ENCODE measurements around the gene RPRD1A.

DNA sequence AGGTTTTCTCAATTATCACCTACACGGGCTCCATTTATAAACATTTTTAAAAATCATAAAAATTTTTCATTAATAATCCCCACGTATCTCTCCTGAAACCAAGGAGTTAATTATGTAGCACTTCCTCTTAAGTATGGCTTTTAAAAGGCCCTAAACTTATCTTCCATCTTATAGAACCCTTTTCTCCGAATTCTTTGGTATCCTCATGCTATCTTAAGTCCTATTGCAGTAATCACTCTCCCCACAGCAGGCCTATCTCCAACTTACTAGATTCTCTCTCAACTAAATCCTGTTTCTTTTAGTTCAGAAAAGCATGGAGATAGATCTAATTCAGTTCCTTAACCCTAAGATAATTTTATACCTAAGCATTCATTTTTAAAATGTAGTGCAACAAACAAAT lies 26.2 kb downstream of the RPRD1A start:
- no peak for TF ChIP-seq EZH2 (IDR thresholded peaks at IDR 0.05; ENCODE audit: borderline replicate concordance)
- no peak for TF ChIP-seq CTCF (IDR thresholded peaks at IDR 0.05; ENCODE audit: poor library complexity)
- no peak for TF ChIP-seq EZH2phosphoT487 (IDR thresholded peaks at IDR 0.05; ENCODE audit: low read depth, severe bottlenecking, unreplicated experiment)

Data from hepatocyte (in vitro differentiated cells).